NCI-H1092 treated with DMSO at 0.1 percent for 48 hours (cell line): ENCODE measurements around the gene FMN1.

Experiments used
- DNase-seq: peaks from one replicate; lab custom pipeline; 2025; lab: John Stamatoyannopoulos, UW

FMN1 gene

DNA sequence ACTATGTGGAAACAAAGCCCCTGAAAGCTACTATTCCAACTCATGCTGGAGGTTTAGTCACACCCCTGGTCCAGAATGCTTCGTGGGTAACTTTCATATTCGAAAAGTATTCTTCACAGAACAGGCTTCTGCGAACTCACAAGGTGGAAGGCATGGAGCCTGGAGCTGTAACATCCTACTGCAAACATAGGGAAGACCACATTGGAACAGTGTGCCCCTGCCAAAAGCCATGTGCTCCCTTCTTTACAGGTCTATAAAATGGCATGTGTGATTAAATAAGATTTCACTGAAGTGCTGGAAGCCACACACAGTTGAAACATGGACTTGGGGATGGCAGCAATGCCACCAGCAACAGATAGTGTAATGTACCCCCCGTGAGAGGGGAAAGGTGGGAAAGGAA is 370.8 kb downstream of the FMN1 start:
- no peak for DNase-seq

DNA sequence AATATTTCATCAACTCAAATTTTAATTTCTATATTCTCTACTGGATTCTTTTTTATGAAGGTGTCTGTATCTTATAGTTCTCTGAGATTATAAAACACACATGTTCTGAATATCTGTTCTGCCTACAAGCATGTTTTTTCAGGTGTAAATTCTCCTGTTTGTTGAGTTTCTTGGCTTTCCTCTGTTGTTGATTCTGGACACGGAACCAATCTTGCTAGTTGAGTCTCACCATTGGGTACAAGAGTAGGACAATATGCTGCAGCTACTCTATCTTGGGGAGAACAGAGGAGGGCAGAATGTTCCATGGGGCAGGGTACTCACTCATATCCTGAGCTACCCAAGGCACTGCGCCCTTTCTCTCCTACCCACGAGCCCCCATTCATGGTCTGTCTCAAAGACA is 371.8 kb downstream of the FMN1 start:
- no peak for DNase-seq

DNA sequence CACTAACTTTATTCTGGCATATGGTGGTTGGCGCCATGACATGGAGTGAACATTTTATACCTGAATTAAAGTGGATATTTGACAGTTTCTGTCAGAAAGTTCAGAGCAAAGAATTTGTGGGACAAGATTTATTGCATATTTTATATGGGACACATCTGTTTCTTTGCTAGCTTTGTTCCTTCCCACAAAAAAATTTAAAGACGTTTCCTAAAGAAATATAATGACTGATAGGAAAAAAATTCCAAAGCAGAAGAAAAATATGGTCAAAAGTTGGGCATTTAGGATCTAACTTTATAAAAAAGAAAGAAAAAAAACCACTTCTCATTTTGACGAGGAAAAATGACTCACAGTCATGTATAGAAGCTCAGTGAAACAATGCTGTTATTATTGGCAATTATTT is 375.1 kb downstream of the FMN1 start:
- no peak for DNase-seq

DNA sequence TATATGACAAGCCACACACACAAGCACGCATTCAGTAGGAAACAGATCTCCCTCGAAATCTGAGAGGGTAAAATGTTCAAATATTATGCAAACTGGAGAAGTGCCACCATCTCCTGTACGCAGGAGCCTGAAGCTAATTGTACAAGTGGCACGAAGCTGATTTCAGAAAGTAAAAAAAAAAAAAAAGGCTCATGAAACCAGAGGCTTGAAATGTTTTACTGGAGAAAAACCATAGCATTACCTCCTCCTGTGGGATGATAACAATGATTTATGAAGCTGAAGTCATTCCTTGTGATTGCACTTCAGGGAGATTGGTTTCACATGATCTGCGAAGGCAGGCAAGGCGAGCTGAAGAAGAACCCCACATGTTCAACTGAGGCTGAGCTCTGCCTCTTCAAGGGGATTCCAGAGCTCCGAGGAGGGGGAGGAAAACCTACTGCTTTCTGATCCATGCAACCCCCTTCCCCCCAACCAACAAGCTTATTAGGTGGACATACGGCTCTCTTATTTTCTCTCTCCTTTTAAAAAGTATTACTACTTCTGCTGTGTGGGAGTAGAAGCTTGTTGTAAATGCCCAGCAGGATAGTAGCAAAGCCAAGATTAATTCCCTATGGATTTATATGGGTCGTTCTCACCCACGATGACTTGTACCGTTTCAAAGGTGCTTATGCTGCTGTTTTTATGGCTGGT is 375.6 kb downstream of the FMN1 start:
- peak; percentile 42 for DNase-seq

DNA sequence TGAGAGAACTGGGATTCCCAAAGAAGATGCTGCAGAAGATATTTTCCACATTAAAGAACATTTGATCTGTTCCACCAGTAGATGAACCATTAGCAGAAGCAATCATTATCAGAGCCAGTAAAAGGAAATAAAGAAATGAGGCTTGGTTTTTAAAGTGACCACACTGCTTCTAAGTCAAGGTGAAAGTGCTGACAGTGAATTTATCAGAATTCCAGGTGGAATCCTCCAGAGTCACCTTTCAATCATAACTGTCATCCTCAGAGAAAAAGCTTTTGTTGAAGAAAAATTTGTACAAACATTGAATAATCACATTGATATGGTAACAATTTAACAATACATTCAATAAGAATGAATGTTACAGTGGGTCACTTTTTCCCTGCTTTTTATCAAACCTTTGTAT is 376.9 kb downstream of the FMN1 start:
- no peak for DNase-seq

DNA sequence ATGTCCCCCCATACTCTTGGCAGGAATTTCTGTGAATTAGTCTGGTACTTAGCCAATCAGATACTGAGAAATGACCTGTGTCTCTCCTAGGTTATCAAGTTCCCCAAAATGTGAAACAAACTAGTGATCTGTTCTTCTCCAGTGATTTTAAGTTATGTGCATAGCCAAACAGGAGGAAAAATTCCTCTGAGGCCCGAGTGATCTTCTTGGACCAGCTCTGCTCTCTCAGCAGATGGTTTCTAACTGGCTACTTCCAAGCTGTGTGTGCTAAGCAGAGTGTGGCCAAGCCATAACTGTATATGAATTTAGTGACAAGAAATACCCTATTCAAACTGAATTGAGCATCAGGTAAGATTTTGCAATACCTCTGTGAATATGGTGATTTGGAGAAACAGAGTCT is 387.2 kb downstream of the FMN1 start:
- DNase-seq = no peak

DNA sequence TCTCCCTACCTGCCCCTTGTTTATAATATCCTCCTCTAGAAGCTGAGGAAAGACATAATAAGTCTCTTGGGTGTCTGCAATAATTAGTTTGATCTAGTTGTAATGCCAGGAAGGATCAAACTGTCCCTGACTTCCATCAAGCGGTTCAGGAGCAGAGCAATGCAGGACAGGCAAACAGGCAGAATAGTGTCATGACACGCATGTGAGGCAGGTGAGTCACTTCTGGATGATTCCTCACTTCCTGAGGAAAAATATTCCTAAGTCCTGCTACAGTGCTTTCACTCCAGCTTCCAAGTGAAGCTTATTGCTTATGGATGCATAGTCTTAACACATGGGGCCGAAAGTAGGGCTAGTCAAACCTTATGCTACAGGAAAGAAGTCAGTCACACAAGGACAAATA is 390.9 kb downstream of the FMN1 start:
- DNase-seq = no peak

DNA sequence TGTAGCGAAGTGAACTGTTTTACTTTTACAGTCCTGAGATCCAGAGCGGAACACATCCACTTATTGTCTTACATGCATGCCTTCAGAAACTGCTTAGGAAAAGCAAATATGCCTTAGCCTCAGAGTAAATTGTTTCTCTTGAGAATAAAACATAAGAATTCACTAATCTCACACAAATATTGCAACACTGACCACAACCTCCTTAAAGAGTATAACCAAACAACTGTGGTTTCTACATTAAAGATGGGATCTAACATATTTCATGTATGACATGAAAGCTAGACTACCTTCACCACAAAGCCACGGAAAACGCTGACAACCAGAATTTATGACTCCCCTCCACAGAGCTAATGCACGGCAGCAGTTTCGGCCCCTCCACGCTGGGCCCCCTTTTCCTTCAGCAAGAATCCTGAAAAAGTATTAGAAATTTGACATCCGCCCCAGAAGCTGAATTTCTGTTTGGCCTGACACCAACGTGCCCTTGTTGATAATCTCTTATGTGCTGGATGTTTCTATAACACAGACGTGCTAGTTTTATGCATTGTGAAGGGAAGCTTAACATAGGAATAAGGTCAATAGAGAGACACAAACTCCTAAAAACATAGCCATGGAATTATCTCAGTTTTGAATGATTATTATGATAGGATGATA is 392.1 kb downstream of the FMN1 start:
- DNase-seq = no peak

DNA sequence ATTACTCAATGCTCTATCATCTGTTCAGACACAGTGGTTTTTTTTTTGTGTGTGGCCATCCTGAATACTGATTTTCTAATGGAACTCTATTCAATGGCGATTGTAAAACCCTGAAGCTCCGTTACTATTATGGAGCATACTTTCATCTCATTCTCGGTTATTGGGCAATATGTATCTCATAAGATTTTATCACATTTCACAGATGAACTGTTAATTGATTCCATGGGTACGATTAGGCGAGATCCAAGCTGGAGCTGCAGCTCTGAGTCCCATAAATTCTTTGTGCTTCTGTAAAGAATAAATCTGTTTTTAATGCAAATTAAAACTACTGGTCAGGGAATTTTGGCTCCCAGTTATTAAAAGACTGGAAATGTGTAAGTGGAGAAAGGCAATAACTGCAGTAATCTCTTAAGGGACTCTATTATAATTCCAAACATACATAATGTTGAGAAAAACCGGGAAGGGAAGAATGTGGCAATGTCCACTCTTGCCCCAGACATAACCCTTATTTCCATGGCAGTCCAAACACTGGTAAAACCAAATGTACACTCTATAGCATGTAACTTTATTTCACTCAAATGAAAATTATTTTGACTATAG is 394.5 kb downstream of the FMN1 start:
- DNase-seq = no peak

DNA sequence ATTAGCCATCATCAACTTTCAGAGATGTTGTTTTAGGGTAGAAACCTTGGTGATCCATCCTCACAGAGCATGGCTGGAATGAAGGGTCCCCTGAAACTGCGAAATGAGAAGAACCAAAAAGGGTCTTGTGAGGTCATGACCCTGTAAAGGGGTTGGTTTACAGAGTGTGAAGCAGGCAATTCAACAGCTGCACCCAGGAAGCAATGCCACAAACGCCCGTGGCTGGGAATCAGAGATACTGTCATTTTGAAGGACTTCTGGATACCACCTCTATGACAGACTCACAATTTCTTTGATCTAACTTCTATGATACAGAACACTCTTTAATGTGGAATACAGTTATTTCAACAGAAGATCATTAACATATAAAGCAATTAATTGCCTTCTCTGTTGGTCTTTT is 397.7 kb downstream of the FMN1 start:
- DNase-seq = no peak

DNA sequence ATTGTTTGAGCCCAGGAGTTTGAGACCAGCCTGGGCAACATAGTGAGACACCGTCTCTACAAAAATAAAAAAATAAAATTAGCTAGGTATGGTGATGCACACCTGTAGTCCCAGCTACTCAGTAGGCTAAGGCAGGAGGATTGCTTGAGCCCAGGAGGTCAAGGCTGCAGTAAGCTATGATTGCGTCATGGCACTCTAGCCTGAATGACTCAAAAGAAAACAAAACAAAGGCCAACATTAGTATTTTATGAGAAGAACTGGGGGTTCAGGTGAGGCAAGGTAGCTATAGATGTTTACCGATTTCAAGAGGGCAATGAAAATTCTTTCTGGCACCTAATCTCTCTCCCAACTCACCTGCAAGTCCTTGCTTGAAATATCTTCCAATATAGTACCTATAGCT is 399.5 kb downstream of the FMN1 start:
- no peak for DNase-seq

DNA sequence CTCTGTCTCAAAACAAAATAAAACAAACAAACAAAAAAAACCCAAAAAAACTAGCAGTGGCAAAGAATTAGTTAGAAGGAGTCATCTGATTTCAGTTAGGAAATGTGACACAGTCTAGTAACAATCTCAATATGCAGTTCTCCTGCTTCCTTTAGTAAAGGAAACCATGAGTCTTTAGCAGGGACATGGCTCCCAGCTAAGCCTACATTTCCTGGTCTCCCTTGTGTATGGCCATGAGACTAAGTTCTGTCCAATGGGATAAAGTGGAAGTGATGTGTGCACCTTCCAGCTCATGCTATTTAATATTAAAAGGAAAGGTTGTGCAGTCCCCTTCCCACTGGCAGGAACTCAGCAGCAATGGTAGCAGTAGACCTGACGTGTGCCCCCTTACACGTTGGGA is 402.1 kb downstream of the FMN1 start:
- no peak for DNase-seq

DNA sequence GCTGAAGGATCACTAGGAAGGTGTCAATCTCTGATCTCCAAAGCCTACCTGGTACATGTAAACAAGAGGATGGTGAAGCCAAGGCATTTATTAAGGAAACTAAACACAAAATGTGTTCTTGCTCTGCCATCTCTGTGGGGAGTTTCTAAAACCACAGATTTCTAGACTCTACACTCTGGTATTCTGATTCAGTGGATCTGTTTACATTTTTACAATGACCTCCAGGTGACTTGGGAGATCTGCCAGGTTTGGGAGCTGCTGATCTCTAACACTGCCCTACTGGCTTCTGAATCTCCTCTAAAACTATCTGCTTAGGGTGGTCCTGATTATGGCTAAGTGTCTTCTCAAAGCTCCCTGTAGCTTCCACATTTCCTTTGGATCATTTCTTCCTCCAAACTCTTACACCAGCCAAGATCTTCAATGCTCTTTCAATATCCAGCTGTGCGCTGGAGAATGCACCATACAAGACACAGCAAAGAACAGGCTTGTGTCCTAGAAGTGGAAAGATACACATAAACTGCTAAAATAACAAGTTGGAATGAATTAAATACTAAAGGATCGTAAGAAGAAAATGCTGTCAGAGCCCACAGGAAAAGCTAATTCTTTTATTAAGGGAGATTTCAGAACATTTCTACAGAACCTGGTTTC is 404.0 kb downstream of the FMN1 start:
- no peak for DNase-seq

DNA sequence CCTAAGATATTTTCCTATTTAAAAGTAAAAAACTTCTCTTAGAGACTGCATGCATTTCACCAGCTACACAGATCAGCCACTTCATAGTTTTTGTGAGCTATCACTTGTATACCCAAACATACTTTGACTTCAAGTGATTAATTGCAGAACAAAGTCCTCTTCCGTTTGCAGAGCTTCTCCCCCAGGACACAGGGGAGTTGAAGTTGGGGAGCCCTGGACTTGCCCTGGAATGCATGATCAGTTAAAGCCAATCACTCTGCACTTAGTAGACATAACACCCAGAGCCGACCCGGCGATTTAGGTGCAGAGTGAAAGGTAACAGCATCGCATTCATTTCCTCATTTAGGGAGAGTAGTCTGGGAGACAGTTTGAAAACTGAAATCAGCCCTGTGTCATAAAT is 406.6 kb downstream of the FMN1 start:
- DNase-seq = no peak

DNA sequence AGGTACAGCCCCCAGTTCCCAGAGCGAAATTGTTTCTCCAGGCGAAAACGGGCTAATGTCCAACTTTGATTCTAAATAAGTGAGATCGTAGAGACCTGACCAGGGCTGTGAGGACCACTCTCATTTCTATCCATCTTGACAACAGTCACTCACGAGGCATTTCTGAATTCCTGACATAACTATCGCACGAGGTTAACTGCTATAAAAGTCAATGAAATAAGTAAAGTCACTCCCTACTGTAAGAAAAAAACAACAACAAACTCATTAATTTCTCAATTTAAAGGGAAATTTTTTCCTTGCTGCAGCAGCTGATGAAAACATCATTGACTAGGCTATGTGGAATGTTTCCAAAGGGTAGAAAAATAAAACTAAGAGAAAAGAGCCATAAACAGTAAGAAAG is 407.6 kb downstream of the FMN1 start:
- no peak for DNase-seq

DNA sequence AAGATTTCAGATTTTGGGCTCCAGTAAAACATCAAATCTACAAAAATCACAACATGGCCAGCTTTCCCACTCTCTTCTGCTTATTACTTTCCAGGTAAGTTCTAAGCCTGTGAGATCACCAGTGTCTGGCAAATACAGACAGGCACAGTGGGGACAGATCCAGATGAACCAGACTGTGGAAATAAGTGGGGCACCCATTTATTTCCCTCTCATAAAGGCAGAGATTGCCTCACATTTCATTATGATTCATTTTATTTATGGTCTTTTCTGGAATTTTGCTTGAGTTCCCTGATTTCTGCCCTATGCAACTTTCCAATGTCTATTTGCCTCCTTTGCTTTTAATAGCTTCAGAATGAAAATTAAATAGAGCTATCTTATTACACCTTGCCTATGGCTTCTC is 409.9 kb downstream of the FMN1 start:
- no peak for DNase-seq

DNA sequence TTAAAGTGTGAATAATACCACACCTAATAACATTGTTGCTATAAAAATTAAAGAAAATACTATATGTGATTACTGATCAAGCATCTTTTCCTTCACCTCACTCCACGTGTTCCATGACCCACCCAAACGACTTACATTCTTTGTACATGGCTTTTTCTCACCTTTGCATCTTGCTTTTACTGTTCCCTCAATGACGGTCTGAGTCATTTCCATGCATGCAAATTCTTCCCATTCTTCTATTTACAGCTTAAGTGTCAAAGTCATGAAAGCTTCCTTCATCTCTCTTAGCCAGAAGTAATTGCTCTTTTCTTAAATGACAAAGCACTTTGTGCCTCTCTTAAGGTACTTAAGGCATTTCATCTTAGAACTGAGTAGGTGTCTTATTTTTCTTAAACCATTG is 412.7 kb downstream of the FMN1 start:
- no peak for DNase-seq

DNA sequence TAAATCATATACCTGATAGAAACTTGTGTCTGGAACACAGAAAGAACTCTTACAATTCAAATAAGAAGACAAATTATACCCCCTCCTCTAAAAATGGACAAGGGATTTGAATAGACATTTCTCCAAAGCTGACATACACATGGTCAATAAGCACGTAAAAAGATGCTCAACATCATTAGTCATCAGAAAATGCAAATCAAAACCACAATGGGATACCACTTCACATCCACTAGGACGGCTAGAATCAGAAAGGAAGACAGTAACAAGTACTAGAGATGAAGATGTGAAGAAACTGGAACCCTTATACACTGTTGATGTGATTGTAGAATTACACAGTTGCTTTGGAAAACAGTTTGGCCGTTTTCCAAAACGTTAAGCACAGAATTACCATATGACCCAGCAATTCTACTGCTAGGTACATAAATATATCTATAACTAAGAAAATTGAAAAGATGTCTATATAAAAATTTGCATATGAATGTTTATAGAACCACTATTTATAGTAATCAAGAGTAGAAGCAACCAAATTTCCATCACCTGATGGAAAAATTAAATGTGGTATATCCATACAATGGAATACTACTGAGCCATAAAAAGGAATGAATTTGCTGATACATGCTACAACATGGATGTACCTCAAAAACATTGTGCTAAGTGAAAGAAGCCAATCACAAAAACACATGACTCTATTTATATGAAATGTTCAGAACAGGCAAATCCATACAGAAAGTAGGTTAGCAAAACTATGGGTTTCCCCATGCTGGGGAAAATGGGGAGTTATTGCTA is 415.9 kb downstream of the FMN1 start:
- DNase-seq = no peak

DNA sequence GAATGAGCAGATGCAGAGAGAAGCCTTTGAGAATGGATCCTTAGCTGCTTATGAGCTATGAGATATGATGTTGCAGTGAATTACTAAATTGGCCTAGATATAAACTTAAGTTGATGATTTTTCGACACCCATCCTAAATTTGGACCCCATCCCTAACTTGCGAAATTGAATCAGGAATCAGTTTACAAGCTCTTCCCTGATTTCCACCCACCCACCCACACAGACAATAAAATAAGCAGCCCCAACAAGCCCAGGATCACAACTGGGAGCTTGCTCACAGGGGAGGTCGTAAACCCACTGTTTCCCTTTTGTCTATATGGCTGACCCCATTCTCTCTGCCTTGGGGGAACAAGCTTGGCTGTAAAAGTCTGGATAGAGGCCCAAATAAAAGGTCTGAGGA is 419.4 kb downstream of the FMN1 start:
- no peak for DNase-seq

DNA sequence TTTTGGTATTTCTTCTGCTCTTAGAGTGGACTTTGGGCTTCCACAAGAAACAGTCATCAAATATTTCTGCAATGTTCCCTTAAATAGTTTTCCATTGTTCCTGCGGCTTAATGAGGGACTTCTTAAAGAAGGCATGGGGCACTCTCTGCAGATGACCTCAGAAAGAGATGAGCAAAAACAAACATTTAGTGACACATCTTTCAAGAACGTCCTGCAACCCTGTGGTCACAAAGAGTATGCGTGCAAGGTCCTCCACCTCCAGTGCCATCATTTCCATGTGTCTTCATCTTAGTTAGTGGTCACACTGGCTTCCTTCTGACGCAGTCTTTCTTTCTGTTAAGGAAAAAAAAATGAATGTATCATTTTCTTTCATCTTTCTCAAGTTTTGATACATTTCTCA is 420.5 kb downstream of the FMN1 start:
- DNase-seq = no peak

DNA sequence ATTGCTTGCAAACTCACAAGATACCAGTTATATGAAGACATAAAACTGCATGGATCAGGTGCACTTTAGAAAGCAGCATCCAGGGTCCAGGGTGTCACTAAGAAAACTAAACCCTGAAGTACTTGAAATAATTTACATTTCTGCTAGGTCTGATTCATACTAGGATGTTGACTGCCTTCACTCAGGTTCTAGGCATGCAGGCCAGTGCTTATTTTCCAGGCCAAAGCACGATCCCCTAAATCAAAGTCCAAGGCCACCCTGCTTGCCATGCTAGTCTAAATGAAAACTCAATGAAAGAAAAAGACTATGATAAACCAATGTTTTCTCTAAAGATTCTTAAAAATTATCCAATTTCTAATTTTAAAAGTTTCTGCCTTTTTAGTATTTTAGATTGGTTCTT is 427.3 kb downstream of the FMN1 start:
- DNase-seq = no peak

DNA sequence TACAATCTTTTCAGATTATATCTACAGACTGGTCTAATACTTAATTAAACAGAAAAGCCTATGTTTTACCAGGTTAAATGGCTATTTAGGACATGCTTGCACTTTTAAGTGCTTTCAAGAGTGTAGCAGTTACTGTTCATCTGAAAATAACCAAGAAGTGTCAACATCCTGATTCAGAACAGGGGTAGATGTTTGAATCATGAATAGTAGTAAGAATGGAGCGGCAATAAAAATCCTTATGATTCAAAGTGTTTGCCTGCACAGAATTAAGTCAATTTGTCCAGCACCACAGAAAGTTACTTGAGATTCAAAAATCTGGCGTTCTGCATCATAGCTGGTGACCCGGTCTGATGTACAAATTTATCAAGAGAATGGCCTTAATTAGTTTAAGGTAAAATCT is 428.4 kb downstream of the FMN1 start:
- DNase-seq = no peak

DNA sequence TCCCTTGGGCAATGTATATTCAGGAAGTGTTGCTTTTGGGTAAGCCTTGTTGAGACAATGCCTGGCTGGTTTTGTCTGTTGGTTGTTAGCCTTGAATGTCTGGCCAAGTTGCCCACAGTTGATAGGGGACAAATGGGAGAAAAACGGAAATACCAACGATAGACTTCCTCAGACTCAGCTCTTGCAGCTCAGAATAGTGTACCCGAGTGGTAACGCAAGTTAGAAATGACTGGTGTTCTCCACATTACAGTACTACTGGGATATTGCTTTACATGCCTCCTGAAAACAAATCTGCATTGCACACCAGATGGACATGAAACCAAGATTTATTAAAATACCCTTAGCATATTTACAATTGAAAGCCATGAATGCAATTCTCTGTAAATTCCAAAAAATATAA is 429.3 kb downstream of the FMN1 start:
- DNase-seq = no peak
